SK-N-MC (cell line): ENCODE measurements around the gene LHFPL3.

Experiments
- EZH2 ChIP-seq: fragments of 200-600 bp; sonication (generic); IDR thresholded peaks from one replicate; pipeline ENCODE4 v1.6.1; 2017; ENCODE audit warnings: antibody characterized with exemption
- POLR2AphosphoS5 ChIP-seq: IDR thresholded peaks from 2 replicates; pipeline ENCODE4 v1.6.1; 2012; ENCODE audit warnings: mild to moderate bottlenecking, low read depth, low read length, borderline replicate concordance

GRCh38 chr7:104296900-104297299, 31.5 kb upstream of the LHFPL3 start:
- no peak for TF ChIP-seq EZH2
- no peak for TF ChIP-seq POLR2AphosphoS5
